Epithelial cell of proximal tubule (primary cell): Measurements from ENCODE around the gene SPATA31D1. TPM values are rescaled to one million over a fixed set of nuclear protein-coding genes. Genes with fewer than 3 reads are reported as not detected.

Experiments used
- DNase-seq: peaks from one replicate; pipeline ENCODE4 v3.0.0-alpha.2; 2011; ENCODE audit warnings: low read depth
- H3K4me3 ChIP-seq: 2 replicates; pipeline ENCODE4 v1.5.1; 2011; ENCODE audit warnings: low read depth, mild to moderate bottlenecking, low read length
- CTCF ChIP-seq: conservative IDR thresholded peaks from 2 replicates; pipeline ENCODE4 v1.5.1; 2012; ENCODE audit warnings: low read depth, mild to moderate bottlenecking, low read length
- total RNA-seq: library from RNA; depleted of rRNA; stranded (reverse); fragments of >200 nt; gene quantifications from 2 replicates; pipeline ENCODE4 v1.2.3, GENCODE V29; 2015

Gene SPATA31D1
- total RNA-seq, 1 donor from 2014 or later, result not detected

- TF ChIP-seq CTCF, result no peak
- H3K4me3 ChIP-seq, result no peak overlapping the region
- DNase-seq, result no peak
Measured at GRCh38 chr9:81971727-81972126, 16.8 kb upstream of the SPATA31D1 start.

- no peak for TF ChIP-seq CTCF
- H3K4me3 ChIP-seq, result no peak overlapping the region
- no peak for DNase-seq
Measured at GRCh38 chr9:81974764-81975163, 13.8 kb upstream of the SPATA31D1 start.

GRCh38 chr9:81976351-81976750 lies 12.2 kb upstream of the SPATA31D1 start:
- no peak for TF ChIP-seq CTCF
- H3K4me3 ChIP-seq, result no peak overlapping the region

GRCh38 chr9:81979196-81979595 lies 9.4 kb upstream of the SPATA31D1 start:
- H3K4me3 ChIP-seq, result no peak overlapping the region
- TF ChIP-seq CTCF, result no peak
- no peak for DNase-seq

More at GRCh38 chr9:81976351-81976750, 12.2 kb upstream of the SPATA31D1 start:
- DNase-seq, result no peak

- H3K4me3 ChIP-seq, result no peak overlapping the region
- DNase-seq, result no peak
- TF ChIP-seq CTCF, result no peak
Measured at GRCh38 chr9:81980568-81980967, 8.0 kb upstream of the SPATA31D1 start.

- DNase-seq, result no peak
- no peak for TF ChIP-seq CTCF
- H3K4me3 ChIP-seq, result no peak overlapping the region
Measured at GRCh38 chr9:81981883-81982282, 6.7 kb upstream of the SPATA31D1 start.

- H3K4me3 ChIP-seq, result no peak overlapping the region
- no peak for TF ChIP-seq CTCF
- DNase-seq, result no peak
Measured at GRCh38 chr9:81984928-81985327, 3.6 kb upstream of the SPATA31D1 start.
